HG03439 (cell line): ENCODE measurements around the gene UBR4.
"Not testable (repeated sequence)": the region's sequence is repeated elsewhere in the genome, so short reads cannot be mapped to it uniquely, and the experiment has no call there.

Source experiments
- ATAC-seq: cut with Tn5 transposase; IDR thresholded peaks from one replicate; pipeline ENCODE4 v1.9.1; 2021; ENCODE audit warnings: mild to moderate bottlenecking, moderate library complexity; ENCODE audit not compliant: unreplicated experiment

Gene UBR4

DNA sequence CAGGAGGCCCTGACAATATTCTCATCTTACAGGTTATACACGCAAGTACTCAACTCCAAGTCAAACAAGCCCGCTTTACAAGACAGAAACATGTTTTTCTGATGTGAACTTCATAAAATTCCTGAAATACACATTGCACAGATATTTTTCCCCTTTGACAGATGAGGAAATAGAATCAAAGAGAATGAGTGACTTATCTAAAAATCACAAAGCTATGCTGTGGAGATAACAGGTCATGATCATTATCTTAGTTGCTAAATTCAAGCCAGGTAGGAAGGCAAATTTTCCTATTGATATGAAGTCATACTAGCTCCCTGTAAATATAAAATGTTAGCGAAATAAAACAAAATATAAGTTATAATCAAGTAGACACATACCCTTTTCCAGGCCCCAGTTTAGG is 18.3 kb downstream of the UBR4 start:
- ATAC-seq: no peak

GRCh38 chr1:19190468-19190867 is 19.6 kb downstream of the UBR4 start:
- ATAC-seq: no peak

GRCh38 chr1:19189270-19189669 is 20.8 kb downstream of the UBR4 start:
- ATAC-seq: no peak

DNA sequence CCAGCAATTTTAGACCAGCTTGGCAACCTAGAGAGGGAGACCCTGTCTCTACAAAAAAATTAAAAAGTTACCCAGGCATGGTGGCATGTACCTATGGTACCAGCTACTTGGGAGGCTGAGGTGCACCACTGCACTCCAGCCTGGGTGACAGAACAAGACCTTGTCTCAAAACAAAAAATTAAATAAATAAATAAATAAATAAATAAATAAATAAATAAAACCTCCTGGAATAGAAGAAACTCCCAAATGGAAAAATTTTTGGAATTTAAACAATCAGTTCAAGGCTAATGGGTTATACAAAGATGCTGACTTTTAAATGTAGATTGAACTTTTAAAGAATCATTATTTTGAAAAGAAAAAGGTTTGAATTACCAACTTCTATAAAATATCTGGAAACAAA is 22.2 kb downstream of the UBR4 start:
- no peak for ATAC-seq

DNA sequence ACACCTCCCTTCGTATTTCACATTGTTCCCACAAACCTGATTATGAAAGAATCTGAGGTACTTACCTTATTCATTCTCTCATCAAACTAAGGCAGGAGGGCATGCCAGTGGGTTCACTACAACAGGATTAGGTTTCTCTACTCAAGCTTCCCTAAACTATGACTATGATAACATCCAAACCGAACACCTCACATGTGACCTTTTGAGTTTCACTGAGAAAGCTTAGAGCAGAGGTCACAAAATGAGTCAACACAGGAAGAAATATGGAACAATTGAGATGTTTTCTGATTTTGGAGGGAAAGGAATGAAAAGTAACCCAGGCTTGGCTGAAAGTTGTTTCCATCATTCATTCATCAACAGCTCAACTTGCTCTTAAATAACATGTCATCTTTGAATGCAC is 24.1 kb downstream of the UBR4 start:
- no peak for ATAC-seq

DNA sequence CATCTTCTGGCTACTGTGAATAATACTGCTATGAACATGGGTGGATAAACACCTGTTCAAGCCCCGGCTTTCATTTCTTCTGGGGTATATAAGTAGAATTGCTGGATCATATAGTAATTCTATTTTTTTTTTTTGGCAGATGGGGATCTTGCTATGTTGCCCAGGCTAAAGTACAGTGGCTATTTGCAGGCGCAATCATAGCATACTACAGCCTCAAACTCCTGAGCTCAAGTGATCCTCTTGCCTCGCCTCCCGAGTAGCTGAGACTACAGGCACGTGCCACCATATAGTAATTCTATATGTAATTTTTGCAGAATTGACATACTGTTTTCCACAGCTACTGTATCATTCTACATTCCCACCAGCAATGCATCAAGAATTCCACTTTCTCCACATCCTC is 27.8 kb downstream of the UBR4 start:
- ATAC-seq: no peak

- ATAC-seq: not testable (repeated sequence)
Observed at GRCh38 chr1:19180265-19180657, 29.8 kb downstream of the UBR4 start.

GRCh38 chr1:19179597-19180264 is 30.3 kb downstream of the UBR4 start:
- ATAC-seq: no peak

DNA sequence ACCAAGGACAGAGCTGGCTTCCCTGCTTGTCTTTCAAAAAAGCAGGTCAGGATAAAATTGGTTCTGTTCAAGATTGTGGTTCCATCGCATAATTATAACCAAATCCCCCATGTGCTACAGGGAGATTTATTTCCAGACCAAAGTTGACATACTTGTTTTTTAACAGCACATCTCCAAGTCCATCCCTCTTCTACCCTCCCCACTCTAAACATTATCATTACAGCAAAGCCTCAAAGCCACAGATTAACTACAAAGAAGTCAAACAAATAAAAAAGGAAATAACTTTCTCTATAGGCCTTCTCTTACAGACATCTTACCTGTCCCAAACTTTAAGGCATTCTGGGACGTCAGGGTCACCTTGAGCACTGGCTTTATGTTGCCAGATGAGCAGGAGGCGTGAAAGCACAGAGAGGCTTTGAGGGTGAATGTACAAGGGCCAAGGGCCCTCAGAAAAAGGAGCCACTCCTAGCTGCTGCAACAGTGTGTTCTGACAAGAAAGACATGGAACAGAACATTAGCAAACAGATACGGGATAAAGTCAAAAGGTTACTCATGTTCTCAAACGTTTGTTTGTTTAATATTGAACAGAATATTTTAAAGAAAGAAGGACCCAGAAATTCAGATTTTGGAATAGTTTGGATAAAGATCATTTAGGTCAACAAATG is 31.2 kb downstream of the UBR4 start:
- no peak for ATAC-seq

DNA sequence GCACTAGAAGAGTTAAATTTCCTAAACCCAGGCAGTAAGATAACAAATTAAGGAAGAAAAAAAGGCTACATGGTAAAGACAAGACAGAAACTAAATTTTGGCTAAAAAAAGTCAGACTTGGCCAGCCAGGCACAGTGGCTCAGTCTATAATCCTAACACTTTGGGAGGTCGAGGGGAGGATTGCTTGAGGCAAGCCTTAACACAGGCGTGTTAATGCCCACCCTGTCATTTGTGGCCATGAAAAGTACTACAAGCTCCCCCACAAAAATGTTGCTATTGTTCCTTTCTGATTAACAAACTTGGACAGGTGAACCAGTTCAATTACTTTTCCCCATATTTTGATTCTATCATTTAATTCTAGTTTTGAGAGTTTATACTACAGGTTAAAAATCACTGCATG is 32.3 kb downstream of the UBR4 start:
- no peak for ATAC-seq

DNA sequence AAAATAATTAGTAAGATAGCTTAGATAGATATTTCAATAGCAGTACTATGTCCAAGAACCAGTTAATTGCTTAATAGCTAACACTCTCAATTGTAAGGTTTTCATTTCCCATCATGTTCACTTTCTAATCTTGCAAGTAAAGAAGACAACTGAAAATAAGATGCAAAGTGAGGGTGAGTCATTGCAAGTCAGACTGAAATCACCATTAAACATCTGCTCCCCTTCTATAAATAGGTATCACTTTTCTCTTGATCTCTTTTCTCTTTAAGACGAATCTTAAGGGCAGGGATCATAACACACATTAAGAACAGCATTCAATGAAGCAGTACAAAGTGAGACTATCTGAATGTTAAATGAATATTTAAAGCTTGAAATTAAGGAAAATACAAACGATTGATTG is 40.4 kb downstream of the UBR4 start:
- no peak for ATAC-seq

- ATAC-seq: no peak
Observed at GRCh38 chr1:19167140-19167539, 42.9 kb downstream of the UBR4 start.

- no peak for ATAC-seq
Observed at GRCh38 chr1:19166066-19166465, 44.0 kb downstream of the UBR4 start.

DNA sequence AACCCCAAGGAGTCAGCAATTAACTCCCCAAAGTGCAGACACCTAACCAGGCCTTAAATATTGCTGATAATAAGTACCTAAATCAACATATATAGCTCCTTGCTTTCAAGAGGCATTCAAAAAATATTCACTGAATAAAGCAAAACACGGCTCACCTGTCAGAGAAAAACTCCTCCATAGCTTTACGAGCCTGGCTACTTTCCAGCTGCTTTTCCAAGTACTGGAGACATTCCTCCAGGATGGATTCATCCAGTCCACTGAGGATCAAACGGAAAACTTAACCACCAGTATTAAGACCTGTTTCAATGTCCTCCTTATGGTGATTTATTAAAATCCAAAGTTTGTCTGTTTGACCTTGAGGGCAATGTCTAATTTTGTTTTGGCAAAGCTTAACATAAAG is 44.6 kb downstream of the UBR4 start:
- no peak for ATAC-seq

DNA sequence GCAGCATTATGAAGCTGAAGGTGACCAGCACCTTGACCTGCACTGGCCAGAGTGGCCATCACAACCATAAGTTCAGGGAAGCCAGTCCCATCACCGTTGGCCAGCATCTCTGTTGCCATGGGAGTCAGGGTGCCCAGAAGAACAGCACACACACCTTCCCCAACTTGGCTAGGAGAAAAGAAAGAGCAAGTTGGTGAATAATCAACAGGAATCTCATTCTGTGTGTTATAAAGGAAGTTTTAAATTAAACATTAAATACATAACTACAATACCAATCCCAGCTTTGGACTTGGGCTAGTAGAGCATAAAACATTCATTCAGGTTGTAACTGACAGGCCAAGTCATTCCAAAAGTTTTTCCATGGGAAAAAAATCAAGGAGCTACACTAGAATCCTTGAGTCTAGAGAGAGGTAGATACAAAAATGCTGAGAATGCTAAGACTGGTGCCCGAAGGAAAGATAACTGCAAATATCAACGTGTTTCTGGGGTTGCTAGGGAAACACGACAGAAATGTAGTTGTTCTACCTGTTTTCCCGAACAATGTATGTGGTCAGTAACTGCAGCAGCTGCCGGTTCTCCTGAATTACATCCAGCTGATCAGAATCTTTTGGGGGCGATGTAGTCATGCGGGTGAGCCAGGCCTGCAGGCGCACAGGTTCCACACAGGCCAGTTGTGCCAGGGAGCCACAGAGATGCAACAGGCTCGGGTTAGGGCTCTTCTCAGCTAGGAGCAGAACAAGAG is 45.6 kb downstream of the UBR4 start:
- ATAC-seq: no peak

GRCh38 chr1:19163261-19163660 is 46.8 kb downstream of the UBR4 start:
- ATAC-seq: no peak

DNA sequence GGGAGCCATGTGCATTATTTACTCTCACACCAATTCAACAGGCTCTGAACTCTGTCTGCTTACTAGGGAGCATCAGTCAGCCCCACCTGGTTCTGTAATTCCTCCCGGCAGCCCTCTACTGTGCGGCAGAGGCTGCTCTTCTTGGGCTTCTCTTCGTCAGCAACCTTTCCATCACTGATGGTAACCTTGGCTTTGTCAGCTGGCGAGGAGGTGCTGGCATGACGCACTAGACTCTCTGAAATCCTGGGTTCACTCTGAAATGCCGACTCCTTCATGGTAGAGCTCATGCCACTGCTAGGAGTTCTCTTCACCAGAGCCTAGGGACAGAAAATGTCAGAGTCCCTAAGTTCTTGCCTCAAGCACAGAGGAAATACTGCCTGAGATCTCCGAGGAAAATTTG is 49.2 kb downstream of the UBR4 start:
- ATAC-seq: no peak

GRCh38 chr1:19157653-19158052 is 52.4 kb downstream of the UBR4 start:
- no peak for ATAC-seq

DNA sequence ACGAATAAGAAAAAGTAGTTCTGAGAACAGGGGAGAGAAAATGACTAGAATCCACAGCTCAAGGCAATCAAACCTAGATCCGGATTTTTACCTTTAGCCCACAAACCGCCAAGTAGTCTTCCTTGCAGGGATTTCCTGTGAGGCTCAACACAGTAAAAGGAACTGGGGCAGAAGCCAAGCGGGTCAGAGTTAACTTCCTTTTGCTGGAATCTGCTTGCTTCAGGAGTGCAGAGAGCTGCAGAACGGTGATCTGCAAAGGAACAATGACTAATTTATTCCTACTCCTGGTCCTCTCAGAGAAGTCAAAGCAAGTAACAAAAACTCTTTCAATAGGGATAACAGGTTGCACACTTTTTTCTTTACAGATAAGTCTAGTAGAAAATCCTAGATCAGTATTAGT is 53.4 kb downstream of the UBR4 start:
- no peak for ATAC-seq

GRCh38 chr1:19154876-19155275 is 55.2 kb downstream of the UBR4 start:
- no peak for ATAC-seq

- no peak for ATAC-seq
Observed at GRCh38 chr1:19153169-19153568, 56.9 kb downstream of the UBR4 start.

DNA sequence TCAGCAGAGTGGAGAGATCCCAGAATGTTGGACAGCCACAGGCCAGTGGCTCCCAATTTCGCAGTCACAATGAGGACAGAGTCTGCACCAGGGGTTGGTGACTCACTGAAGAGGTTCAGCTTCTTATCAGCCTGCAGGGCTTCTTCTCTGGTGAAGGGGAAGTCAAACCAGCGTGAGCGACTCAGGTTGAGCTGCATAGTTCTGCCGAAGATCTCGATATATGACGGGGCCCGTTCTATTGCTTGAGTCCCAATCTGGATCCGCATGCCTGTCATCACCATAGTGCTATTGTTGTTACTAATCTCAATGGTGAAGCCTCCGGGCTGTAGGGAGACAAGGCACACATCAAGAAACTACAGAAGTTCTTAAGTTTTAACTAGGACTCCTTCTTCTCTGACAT is 58.5 kb downstream of the UBR4 start:
- ATAC-seq: no peak
